Vagina (tissue), 2 donors: ENCODE measurements around the gene SRPRA. TPM values are rescaled to one million over a fixed set of nuclear protein-coding genes. Genes with fewer than 3 reads are reported as not detected.

Experiments used
- DNase-seq, 2 donors: peaks; one replicate each; pipeline ENCODE4 v3.0.0-alpha.2; 2017; ENCODE audit errors: extremely low spot score in 2 of 2
- H3K27ac ChIP-seq: fragments of 200-600 bp; sonication (generic); one replicate; pipeline ENCODE4 v1.5.1; 2019
- H3K27me3 ChIP-seq: fragments of 200-600 bp; sonication (generic); one replicate; pipeline ENCODE4 v1.5.1; 2019
- H3K36me3 ChIP-seq, 2 donors: fragments of 200-600 bp; sonication (generic); one replicate each; pipeline ENCODE4 v1.5.1; 2017 to 2019
- H3K4me1 ChIP-seq: fragments of 200-600 bp; sonication (generic); one replicate; pipeline ENCODE4 v1.5.1; 2019
- H3K4me3 ChIP-seq, 2 donors: fragments of 200-600 bp; sonication (generic); 1 replicate in 1 of 2; 2 replicates in 1 of 2; pipeline ENCODE4 v1.5.1; 2016 to 2019
- H3K9me3 ChIP-seq: fragments of 200-600 bp; sonication (generic); one replicate; pipeline ENCODE4 v1.5.1; 2019
- CTCF ChIP-seq, 3 experiments: fragments of 450-650 bp in 2 of 3; fragments of 200-600 bp in 1 of 3; sonication (generic) in 1 of 3; IDR thresholded peaks; one replicate each; pipeline ENCODE4 v1.5.1; 2017 to 2019; ENCODE audit warnings: antibody characterized with exemption in 3 of 3, mild to moderate bottlenecking in 2 of 3, moderate library complexity in 2 of 3
- POLR2A ChIP-seq, 2 donors: fragments of 450-650 bp; IDR thresholded peaks; one replicate each; pipeline ENCODE4 v1.6.1; 2017; ENCODE audit warnings: antibody characterized with exemption in 2 of 2, mild to moderate bottlenecking in 2 of 2, moderate library complexity in 2 of 2
- POLR2AphosphoS5 ChIP-seq, 2 donors: sonication (generic); formaldehyde crosslinking; IDR thresholded peaks; one replicate each; pipeline ENCODE4 v1.9.0; 2017; ENCODE audit warnings: antibody characterized with exemption in 2 of 2, mild to moderate bottlenecking in 2 of 2, low read depth in 1 of 2; ENCODE audit not compliant: insufficient read depth in 1 of 2
- intact Hi-C: fragments of 100-400 bp; cut with DNase I; formaldehyde crosslinking; loops from one replicate; pipeline ENCODE4 v1.15.1; 2023
- total RNA-seq: library from RNA; depleted of rRNA; stranded (reverse); fragments of >200 nt; gene quantifications from one replicate; pipeline ENCODE4 v1.2.3, GENCODE V29; 2016

SRPRA gene
- total RNA-seq, 1 donor from 2014 or later: 64.6 TPM

- DNase-seq: no peak
- Histone ChIP-seq H3K27me3 (no peaks in the 10 kb centered on the region), H3K4me3 (no peak overlapping the region), H3K9me3 (no peaks in the 10 kb centered on the region), H3K4me1 (peaks cover 25% of the 10 kb centered on the region), H3K36me3 (no peaks in the 10 kb centered on the region), H3K27ac (no peak overlapping the region)
- no peak for TF ChIP-seq POLR2A (IDR thresholded peaks at IDR 0.05)
- TF ChIP-seq CTCF (IDR thresholded peaks at IDR 0.05): no peak
- TF ChIP-seq POLR2AphosphoS5 (IDR thresholded peaks at IDR 0.05; ENCODE audit: insufficient read depth in 1 of 2, low read depth in 1 of 2): no peak
- intact Hi-C loops: no loop called here
These were observed 11.9 kb upstream of the SRPRA start for GRCh38 chr11:126280595-126280994.

DNA sequence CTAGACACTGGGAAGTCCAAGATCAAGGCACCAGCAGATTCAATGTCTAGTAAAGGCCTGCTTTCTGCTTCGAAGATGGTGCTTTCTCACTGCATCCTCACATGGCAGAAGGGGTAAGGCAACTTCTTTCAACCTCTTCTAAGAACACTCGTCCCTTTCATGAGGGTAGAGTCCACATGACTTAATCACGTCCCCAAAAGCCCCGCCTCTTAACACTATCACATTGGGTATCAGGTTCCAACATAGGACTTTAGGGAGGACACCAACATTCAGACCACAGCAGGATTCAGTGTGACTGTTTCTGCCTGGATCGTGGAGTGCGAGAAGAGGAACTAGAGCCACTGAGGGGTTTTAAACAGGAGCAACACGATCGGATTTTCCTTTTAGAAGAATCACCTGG, 10.5 kb upstream of the SRPRA start:
- H3K4me3 ChIP-seq: no peak overlapping the region
- H3K27me3 ChIP-seq: no peaks in the 10 kb centered on the region
- intact Hi-C loops: no loop called here
- no peaks in the 10 kb centered on the region for H3K36me3 ChIP-seq
- DNase-seq: no peak
- H3K4me1 ChIP-seq: peaks cover 18% of the 10 kb centered on the region
- no peaks in the 10 kb centered on the region for H3K9me3 ChIP-seq
- no peak overlapping the region for H3K27ac ChIP-seq
- no peak for TF ChIP-seq CTCF (IDR thresholded peaks at IDR 0.05)
- no peak for TF ChIP-seq POLR2AphosphoS5 (IDR thresholded peaks at IDR 0.05; ENCODE audit: insufficient read depth in 1 of 2, low read depth in 1 of 2)
- TF ChIP-seq POLR2A (IDR thresholded peaks at IDR 0.05): no peak

DNA sequence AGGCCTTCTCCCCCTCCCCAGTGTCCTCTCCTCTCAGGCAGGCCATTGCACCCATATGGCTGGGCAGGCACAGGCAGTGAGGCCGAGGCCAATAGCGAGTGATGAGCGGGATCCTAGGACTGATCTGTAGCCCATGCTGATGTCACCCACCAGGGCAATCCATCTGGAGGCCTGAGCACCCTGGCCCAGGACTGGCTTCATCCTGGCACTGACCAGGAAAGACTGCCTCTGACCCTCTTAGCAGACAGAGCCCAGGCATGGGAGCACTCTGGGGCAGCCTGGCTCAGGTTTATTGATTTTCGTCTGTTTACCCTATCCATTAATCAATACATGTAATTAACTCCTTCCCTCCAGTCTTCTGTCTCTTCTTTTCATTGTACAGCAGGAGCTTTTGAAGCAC, 9.1 kb upstream of the SRPRA start:
- no peak for DNase-seq
- Histone ChIP-seq H3K9me3 (no peaks in the 10 kb centered on the region), H3K36me3 (peaks cover 0 to 5% of the 10 kb centered on the region in 2 donors), H3K4me1 (peaks cover 10% of the 10 kb centered on the region), H3K27me3 (no peaks in the 10 kb centered on the region), H3K4me3 (no peak overlapping the region), H3K27ac (no peak overlapping the region)
- intact Hi-C loops: no loop called here
- TF ChIP-seq CTCF (IDR thresholded peaks at IDR 0.05) (no peak), POLR2AphosphoS5 (IDR thresholded peaks at IDR 0.05; ENCODE audit: insufficient read depth in 1 of 2, low read depth in 1 of 2) (no peak), POLR2A (IDR thresholded peaks at IDR 0.05) (no peak)

DNA sequence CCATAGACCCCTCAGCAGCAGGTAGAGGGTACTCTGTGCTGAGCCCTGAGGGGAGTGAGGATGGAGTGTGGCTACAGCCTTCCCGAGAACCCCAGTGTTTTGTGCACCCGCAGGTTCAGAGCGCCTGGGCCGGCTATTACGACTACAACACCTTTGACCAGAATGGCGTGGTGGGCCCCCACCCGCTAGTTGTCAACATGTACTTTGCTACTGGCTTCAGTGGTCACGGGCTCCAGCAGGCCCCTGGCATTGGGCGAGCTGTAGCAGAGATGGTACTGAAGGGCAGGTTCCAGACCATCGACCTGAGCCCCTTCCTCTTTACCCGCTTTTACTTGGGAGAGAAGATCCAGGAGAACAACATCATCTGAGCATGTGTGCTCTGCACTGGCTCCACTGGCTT, 8.6 kb upstream of the SRPRA start:
- H3K9me3 ChIP-seq: no peaks in the 10 kb centered on the region
- no peaks in the 10 kb centered on the region for H3K27me3 ChIP-seq
- no peak for DNase-seq
- no peak overlapping the region for H3K27ac ChIP-seq
- H3K4me3 ChIP-seq: no peak overlapping the region
- intact Hi-C loops: no loop called here
- peaks cover 10% of the 10 kb centered on the region for H3K4me1 ChIP-seq
- peaks cover 0 to 5% of the 10 kb centered on the region in 2 donors for H3K36me3 ChIP-seq
- no peak for TF ChIP-seq POLR2AphosphoS5 (IDR thresholded peaks at IDR 0.05; ENCODE audit: insufficient read depth in 1 of 2, low read depth in 1 of 2)
- TF ChIP-seq CTCF (IDR thresholded peaks at IDR 0.05): no peak
- no peak for TF ChIP-seq POLR2A (IDR thresholded peaks at IDR 0.05)

DNA sequence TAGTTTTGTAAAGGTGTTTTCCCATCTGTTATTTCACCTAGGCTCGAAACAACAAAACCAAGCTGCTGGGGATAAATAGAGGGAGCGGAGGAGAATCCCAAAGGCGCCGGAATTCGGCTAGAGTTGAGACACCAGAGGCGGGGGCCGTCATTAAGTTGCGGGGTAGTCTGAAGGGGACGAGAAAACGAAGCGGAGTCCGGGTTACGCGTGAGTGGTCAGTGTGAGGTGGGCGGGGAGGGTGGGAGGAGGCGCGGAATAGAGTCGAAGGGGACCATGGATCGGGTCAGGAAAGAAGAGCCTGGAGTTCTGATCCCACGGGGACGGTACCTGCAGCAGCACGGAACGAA, 361 bp downstream of the SRPRA start:
- peak overlapping the region; percentile 92 for H3K27ac ChIP-seq
- TF ChIP-seq POLR2A (IDR thresholded peaks at IDR 0.05): no peak
- no peak for TF ChIP-seq CTCF (IDR thresholded peaks at IDR 0.05)
- no peak for TF ChIP-seq POLR2AphosphoS5 (IDR thresholded peaks at IDR 0.05; ENCODE audit: insufficient read depth in 1 of 2, low read depth in 1 of 2)
- peak overlapping the region; percentile 87 to 92 for H3K4me3 ChIP-seq
- intact Hi-C loops: loop anchor here (10.0 kb wide), 1 partner anchor 54 kb away; the partner anchor contains the start of genes FAM118B and RPUSD4
- DNase-seq: no peak
- H3K4me1 ChIP-seq: peaks cover 21% of the 10 kb centered on the region
- H3K27me3 ChIP-seq: no peaks in the 10 kb centered on the region
- peaks cover 0 to 38% of the 10 kb centered on the region in 2 donors for H3K36me3 ChIP-seq
- H3K9me3 ChIP-seq: no peaks in the 10 kb centered on the region
